A549 (cell line): ENCODE results near the gene CD99.

ENCODE experiments used
- CBX2 ChIP-seq: fragments of 200-600 bp; sonication (generic); IDR thresholded peaks from 2 replicates; pipeline ENCODE4 v1.6.1; 2016; ENCODE audit warnings: low read depth, mild to moderate bottlenecking, borderline replicate concordance
- CTCF ChIP-seq: fragments of >200 bp; sonication (Bioruptor Twin); formaldehyde crosslinking; IDR thresholded peaks from 3 replicates; pipeline ENCODE4 v1.5.1; 2016
- MAX ChIP-seq: IDR thresholded peaks from 2 replicates; pipeline ENCODE4 v1.6.1; 2012
- PHF8 ChIP-seq: fragments of 200-600 bp; sonication (generic); IDR thresholded peaks from 2 replicates; pipeline ENCODE4 v1.6.1; 2016; ENCODE audit warnings: low read depth, mild to moderate bottlenecking, antibody characterized with exemption, moderate library complexity, borderline replicate concordance
- POLR2A ChIP-seq: IDR thresholded peaks from 2 replicates; pipeline ENCODE4 v1.6.1; 2012; ENCODE audit warnings: mild to moderate bottlenecking, low read length
- RAD21 ChIP-seq, 2 experiments: fragments of >200 bp in 1 of 2; sonication (Bioruptor Twin) in 1 of 2; formaldehyde crosslinking in 1 of 2; IDR thresholded peaks in 1 of 2; conservative IDR thresholded peaks in 1 of 2; 2 replicates in 1 of 2; 3 replicates in 1 of 2; pipeline ENCODE4 v1.6.1; 2012 to 2018; ENCODE audit warnings: inconsistent platforms in 1 of 2
- SREBF2 ChIP-seq: fragments of 450-650 bp; IDR thresholded peaks from 2 replicates; pipeline ENCODE4 v1.6.1; 2014; ENCODE audit warnings: mild to moderate bottlenecking, moderate library complexity
- ZFP36 ChIP-seq: fragments of 450-650 bp; IDR thresholded peaks from 2 replicates; pipeline ENCODE4 v1.6.1; 2014; ENCODE audit warnings: borderline replicate concordance; ENCODE audit not compliant: partially characterized antibody

GRCh38 chrX:2666491-2666890 is 24.6 kb upstream of the CD99 start:
- TF ChIP-seq CTCF, result no peak
- no peak for TF ChIP-seq POLR2A
- TF ChIP-seq PHF8, result no peak
- no peak for TF ChIP-seq RAD21 (conservative IDR thresholded peaks at IDR 0.05 in 1 of 2, IDR thresholded peaks at IDR 0.05 in 1 of 2)
- TF ChIP-seq SREBF2, result no peak
- TF ChIP-seq MAX, result no peak
- no peak for TF ChIP-seq ZFP36
- TF ChIP-seq CBX2, result no peak
